Measurements from ENCODE around the gene SLC5A6. TPM values are rescaled to one million over a fixed set of nuclear protein-coding genes. Genes with fewer than 3 reads are reported as not detected.

Gene SLC5A6
- total RNA-seq, 2 experiments from 2014 or later, result 34.9 to 37.7 TPM

- ATAC-seq (no peak), DNase-seq (no peak)
Observed at GRCh38 chr2:27184115-27184514, 28.0 kb downstream of the SLC5A6 start.

GRCh38 chr2:27182346-27182745 is 29.7 kb downstream of the SLC5A6 start:
- no peaks in the 10 kb centered on the region for H3K36me3 Mint-ChIP-seq (ENCODE audit: low read depth)
- H3K27ac Mint-ChIP-seq, result no peak overlapping the region
- no peaks in the 10 kb centered on the region for H3K9me3 Mint-ChIP-seq
- H3K4me3 Mint-ChIP-seq, result no peak overlapping the region
- intact Hi-C loops (cut with micrococcal nuclease), result no loop called here
- peaks cover 27% of the 10 kb centered on the region for H3K27me3 Mint-ChIP-seq
- POLR2A ChIA-PET, result no interaction called here
- ATAC-seq, result no peak
- no peaks in the 10 kb centered on the region for H3K4me1 Mint-ChIP-seq (ENCODE audit: low read depth)
- DNase-seq, result no peak
- CTCF ChIA-PET, result interaction anchor here (1.0 to 1.5 kb wide), 3 partner anchors 9 to 49 kb away, joined by 3 to 6 read pairs (median 3); no protein-coding TSS in a partner anchor
- TF ChIP-seq CTCF (IDR thresholded peaks at IDR 0.05), result no peak

More at GRCh38 chr2:27184115-27184514, 28.0 kb downstream of the SLC5A6 start:
- Mint-ChIP-seq H3K27ac (no peak overlapping the region), H3K36me3 (ENCODE audit: low read depth) (no peaks in the 10 kb centered on the region), H3K27me3 (peaks cover 22% of the 10 kb centered on the region), H3K9me3 (no peaks in the 10 kb centered on the region), H3K4me3 (no peak overlapping the region), H3K4me1 (ENCODE audit: low read depth) (no peaks in the 10 kb centered on the region)
- no peak for TF ChIP-seq CTCF (IDR thresholded peaks at IDR 0.05)
- POLR2A ChIA-PET, result no interaction called here
- CTCF ChIA-PET, result interaction anchor here (0.9 to 2.2 kb wide), 4 partner anchors 11 to 222 kb away, joined by 3 to 9 read pairs (median 4); no protein-coding TSS in a partner anchor
- intact Hi-C loops (cut with micrococcal nuclease), result no loop called here

GRCh38 chr2:27179344-27180000 is 32.6 kb downstream of the SLC5A6 start:
- TF ChIP-seq CTCF (IDR thresholded peaks at IDR 0.05), result no peak
- no peak overlapping the region for H3K27ac Mint-ChIP-seq
- no peaks in the 10 kb centered on the region for H3K36me3 Mint-ChIP-seq (ENCODE audit: low read depth)
- no peak overlapping the region for H3K4me3 Mint-ChIP-seq
- ATAC-seq (no peak), DNase-seq (no peak)
- peaks cover 25% of the 10 kb centered on the region for H3K27me3 Mint-ChIP-seq
- ChIA-PET POLR2A (no interaction called here), CTCF (interaction anchor here (1.1 to 2.3 kb wide), 2 partner anchors 9 to 80 kb away, joined by 4 to 11 read pairs; no protein-coding TSS in a partner anchor)
- H3K9me3 Mint-ChIP-seq, result no peaks in the 10 kb centered on the region
- H3K4me1 Mint-ChIP-seq (ENCODE audit: low read depth), result no peaks in the 10 kb centered on the region
- intact Hi-C loops (cut with micrococcal nuclease), result no loop called here

- DNase-seq (no peak), ATAC-seq (no peak)
- intact Hi-C loops (cut with micrococcal nuclease), result no loop called here
- H3K9me3 Mint-ChIP-seq, result no peaks in the 10 kb centered on the region
- no peak for TF ChIP-seq CTCF (IDR thresholded peaks at IDR 0.05)
- H3K27me3 Mint-ChIP-seq, result peaks cover 25% of the 10 kb centered on the region
- ChIA-PET CTCF (interaction anchor here (2.3 kb wide), 1 partner anchor 8 kb away, joined by 11 read pairs; no protein-coding TSS in a partner anchor), POLR2A (interaction anchor here (0.7 kb wide), 1 partner anchor 8 kb away, joined by 3 read pairs; no protein-coding TSS in a partner anchor)
- H3K36me3 Mint-ChIP-seq (ENCODE audit: low read depth), result no peaks in the 10 kb centered on the region
- H3K4me1 Mint-ChIP-seq (ENCODE audit: low read depth), result no peaks in the 10 kb centered on the region
- no peak overlapping the region for H3K4me3 Mint-ChIP-seq
- H3K27ac Mint-ChIP-seq, result no peak overlapping the region
Observed at GRCh38 chr2:27178469-27178868, 33.6 kb downstream of the SLC5A6 start.
